MM.1S (cell line): ENCODE results near the gene KDM6A.

Experiments
- DNase-seq: peaks from one replicate; pipeline ENCODE4 v3.0.0-alpha.2; 2015
- H2AFZ ChIP-seq: fragments of 300-600 bp; sonication (generic); 2 replicates; pipeline ENCODE4 v1.6.0; 2016; ENCODE audit warnings: antibody characterized with exemption, low read length
- H3F3A ChIP-seq: fragments of 300-600 bp; sonication (generic); 2 replicates; pipeline ENCODE4 v1.6.1; 2016; ENCODE audit warnings: mild to moderate bottlenecking, antibody characterized with exemption, low read length, moderate library complexity, mixed read lengths; ENCODE audit not compliant: insufficient read depth
- H3K27ac ChIP-seq: fragments of 300-600 bp; sonication (generic); 2 replicates; pipeline ENCODE4 v1.5.1; 2016; ENCODE audit warnings: mild to moderate bottlenecking, low read length
- H3K27me3 ChIP-seq: fragments of 300-600 bp; sonication (generic); replicated peaks from 2 replicates; pipeline ENCODE4 v1.6.0; 2016; ENCODE audit warnings: low read length; ENCODE audit not compliant: insufficient read depth
- H3K36me3 ChIP-seq: fragments of 300-600 bp; sonication (generic); replicated peaks from 2 replicates; pipeline ENCODE4 v1.6.1; 2016; ENCODE audit warnings: mild to moderate bottlenecking, low read length, mixed read lengths; ENCODE audit not compliant: insufficient read depth
- H3K4me1 ChIP-seq: fragments of 300-600 bp; sonication (generic); 2 replicates; pipeline ENCODE4 v1.6.1; 2016; ENCODE audit warnings: low read length, mixed read lengths
- H3K4me2 ChIP-seq: fragments of 300-600 bp; sonication (generic); 2 replicates; pipeline ENCODE4 v1.6.0; 2016; ENCODE audit warnings: low read depth, low read length
- H3K4me3 ChIP-seq: fragments of 300-600 bp; sonication (generic); 2 replicates; pipeline ENCODE4 v1.5.1; 2016; ENCODE audit warnings: low read length, mixed read lengths
- H3K79me2 ChIP-seq: fragments of 300-600 bp; sonication (generic); 2 replicates; pipeline ENCODE4 v1.6.1; 2016; ENCODE audit warnings: mixed run types, low read length, mixed read lengths
- H3K9ac ChIP-seq: fragments of 300-600 bp; sonication (generic); 2 replicates; pipeline ENCODE4 v1.6.1; 2016; ENCODE audit warnings: low read length, mixed read lengths
- H3K9me2 ChIP-seq: fragments of 300-600 bp; sonication (generic); replicated peaks from 2 replicates; pipeline ENCODE4 v1.6.1; 2016; ENCODE audit warnings: mild to moderate bottlenecking, low read length, mixed read lengths; ENCODE audit not compliant: insufficient read depth
- H3K9me3 ChIP-seq: fragments of 300-600 bp; sonication (generic); replicated peaks from 2 replicates; pipeline ENCODE4 v1.6.1; 2016; ENCODE audit warnings: mild to moderate bottlenecking, low read length, mixed read lengths; ENCODE audit not compliant: insufficient read depth
- H4K20me1 ChIP-seq: fragments of 300-600 bp; sonication (generic); 2 replicates; pipeline ENCODE4 v1.6.1; 2016; ENCODE audit warnings: mild to moderate bottlenecking, low read length, moderate library complexity, mixed read lengths; ENCODE audit not compliant: insufficient read depth
- EZH2 ChIP-seq: fragments of 300-600 bp; sonication (generic); optimal IDR thresholded peaks from 2 replicates; pipeline ENCODE3; 2017; ENCODE audit warnings: low read depth, mild to moderate bottlenecking, antibody characterized with exemption, low read length, mixed read lengths
- EZH2phosphoT487 ChIP-seq: fragments of 300-600 bp; sonication (generic); IDR thresholded peaks from 2 replicates; pipeline ENCODE4 v1.6.1; 2018; ENCODE audit warnings: antibody characterized with exemption, low read length
- TF ChIP-seq, protein P1 (sequence below): fragments of 300-600 bp; sonication (generic); IDR thresholded peaks from 2 replicates; pipeline ENCODE4 v1.5.1; 2016; ENCODE audit warnings: antibody characterized with exemption, low read length, mixed read lengths

Gene KDM6A

DNA sequence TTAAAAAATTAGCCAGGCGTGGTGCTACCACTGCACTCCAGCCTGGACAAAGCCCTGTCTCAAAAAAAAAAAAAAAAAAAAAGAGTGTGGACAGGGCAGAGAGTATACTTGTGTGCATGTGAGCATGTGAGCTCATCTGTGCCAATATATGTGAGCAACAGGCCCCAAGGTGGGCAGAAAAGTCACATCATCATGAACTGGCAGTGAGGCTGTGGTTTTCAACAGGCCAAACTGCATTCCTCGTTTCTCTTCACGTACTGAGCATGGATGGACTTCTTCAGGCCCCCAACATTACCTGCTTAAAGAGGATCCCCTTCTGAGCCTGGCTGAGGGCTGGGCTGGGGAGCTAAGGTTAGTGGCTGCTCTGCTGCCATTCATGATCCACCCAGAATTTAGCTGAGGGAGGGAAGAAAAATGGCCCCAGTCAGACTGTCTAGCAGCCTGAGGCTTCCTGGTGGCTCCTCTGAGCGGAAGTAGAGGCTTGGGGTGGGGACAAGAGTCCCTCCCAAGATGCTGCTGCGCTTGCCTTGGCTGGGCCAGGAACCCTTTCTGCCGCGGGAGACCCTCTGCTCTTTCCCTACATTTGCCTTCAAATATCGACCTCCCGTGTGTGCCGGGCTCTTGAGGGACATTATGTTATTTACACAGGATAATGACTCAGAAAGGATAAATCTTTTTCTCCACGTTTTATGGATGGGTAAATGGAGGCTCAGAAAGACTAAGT, 272.7 kb downstream of the KDM6A start:
- Histone ChIP-seq H3K36me3 (no peaks in the 10 kb centered on the region), H3K4me1 (no peaks in the 10 kb centered on the region), H4K20me1 (no peaks in the 10 kb centered on the region), H3K4me3 (no peak overlapping the region), H3K79me2 (no peaks in the 10 kb centered on the region), H3F3A (no peaks in the 10 kb centered on the region), H3K9ac (no peak overlapping the region), H2AFZ (no peak overlapping the region), H3K27me3 (no peaks in the 10 kb centered on the region), H3K9me3 (no peaks in the 10 kb centered on the region), H3K27ac (no peak overlapping the region), H3K9me2 (no peaks in the 10 kb centered on the region), H3K4me2 (no peak overlapping the region)
- TF ChIP-seq EZH2 (no peak), EZH2phosphoT487 (no peak)
- TF ChIP-seq, protein P1, sequence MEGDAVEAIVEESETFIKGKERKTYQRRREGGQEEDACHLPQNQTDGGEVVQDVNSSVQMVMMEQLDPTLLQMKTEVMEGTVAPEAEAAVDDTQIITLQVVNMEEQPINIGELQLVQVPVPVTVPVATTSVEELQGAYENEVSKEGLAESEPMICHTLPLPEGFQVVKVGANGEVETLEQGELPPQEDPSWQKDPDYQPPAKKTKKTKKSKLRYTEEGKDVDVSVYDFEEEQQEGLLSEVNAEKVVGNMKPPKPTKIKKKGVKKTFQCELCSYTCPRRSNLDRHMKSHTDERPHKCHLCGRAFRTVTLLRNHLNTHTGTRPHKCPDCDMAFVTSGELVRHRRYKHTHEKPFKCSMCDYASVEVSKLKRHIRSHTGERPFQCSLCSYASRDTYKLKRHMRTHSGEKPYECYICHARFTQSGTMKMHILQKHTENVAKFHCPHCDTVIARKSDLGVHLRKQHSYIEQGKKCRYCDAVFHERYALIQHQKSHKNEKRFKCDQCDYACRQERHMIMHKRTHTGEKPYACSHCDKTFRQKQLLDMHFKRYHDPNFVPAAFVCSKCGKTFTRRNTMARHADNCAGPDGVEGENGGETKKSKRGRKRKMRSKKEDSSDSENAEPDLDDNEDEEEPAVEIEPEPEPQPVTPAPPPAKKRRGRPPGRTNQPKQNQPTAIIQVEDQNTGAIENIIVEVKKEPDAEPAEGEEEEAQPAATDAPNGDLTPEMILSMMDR = no peak
- no peak for DNase-seq

DNA sequence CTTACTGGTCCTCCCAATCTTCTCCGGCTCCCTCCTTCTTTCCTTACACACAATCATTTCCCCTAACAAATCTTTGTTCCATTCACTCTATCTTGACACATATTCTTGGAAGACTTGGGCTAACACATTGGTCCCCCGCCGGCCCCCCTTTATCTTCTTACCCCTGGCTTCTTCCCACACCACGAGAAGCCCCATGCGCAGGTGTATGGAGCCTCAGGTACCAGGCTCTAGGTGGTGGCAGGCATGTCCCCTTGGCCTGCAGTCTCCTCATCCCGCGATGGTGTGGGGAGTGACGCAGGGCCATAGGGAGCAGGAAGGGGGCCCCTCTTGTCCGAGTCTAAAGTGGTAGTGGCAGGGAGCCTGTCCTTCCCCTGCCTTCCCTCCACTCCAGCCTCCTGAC, 277.8 kb downstream of the KDM6A start:
- no peak for DNase-seq
- H3K9ac ChIP-seq = no peak overlapping the region
- TF ChIP-seq EZH2phosphoT487 (no peak), EZH2 (no peak)
- TF ChIP-seq, protein P1 = no peak
- no peak overlapping the region for H2AFZ ChIP-seq
- H3K9me3 ChIP-seq = no peaks in the 10 kb centered on the region
- H3K79me2 ChIP-seq = no peaks in the 10 kb centered on the region
- no peaks in the 10 kb centered on the region for H4K20me1 ChIP-seq
- H3K36me3 ChIP-seq = no peaks in the 10 kb centered on the region
- no peak overlapping the region for H3K27ac ChIP-seq
- H3K9me2 ChIP-seq = no peaks in the 10 kb centered on the region
- no peak overlapping the region for H3K4me3 ChIP-seq
- no peaks in the 10 kb centered on the region for H3F3A ChIP-seq
- H3K4me1 ChIP-seq = no peaks in the 10 kb centered on the region
- no peaks in the 10 kb centered on the region for H3K27me3 ChIP-seq
- H3K4me2 ChIP-seq = no peak overlapping the region

DNA sequence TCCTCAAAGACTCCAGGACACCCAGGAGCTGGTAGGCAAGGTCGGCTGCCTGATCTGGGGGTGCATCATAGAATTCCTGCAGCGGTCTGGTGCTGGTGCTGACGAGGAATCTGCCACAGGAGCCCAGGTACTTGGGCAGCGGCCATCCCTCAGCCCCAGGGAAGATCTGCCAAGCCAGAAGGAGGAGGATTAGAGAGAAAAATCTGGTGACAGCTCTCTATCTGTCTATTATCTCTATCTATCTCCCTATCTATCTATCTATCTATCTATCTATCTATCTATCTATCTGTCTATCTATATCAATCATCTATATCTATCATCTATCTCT, 281.0 kb downstream of the KDM6A start:
- no peak overlapping the region for H3K4me3 ChIP-seq
- no peak overlapping the region for H3K27ac ChIP-seq
- H3K4me2 ChIP-seq = no peak overlapping the region
- no peaks in the 10 kb centered on the region for H4K20me1 ChIP-seq
- H3K27me3 ChIP-seq = no peaks in the 10 kb centered on the region
- DNase-seq = no peak
- H3K36me3 ChIP-seq = no peaks in the 10 kb centered on the region
- no peak for TF ChIP-seq EZH2
- TF ChIP-seq, protein P1 = no peak
- no peak for TF ChIP-seq EZH2phosphoT487
- no peak overlapping the region for H2AFZ ChIP-seq
- no peaks in the 10 kb centered on the region for H3K4me1 ChIP-seq
- no peaks in the 10 kb centered on the region for H3K9me2 ChIP-seq
- no peaks in the 10 kb centered on the region for H3K9me3 ChIP-seq
- H3K9ac ChIP-seq = no peak overlapping the region
- no peaks in the 10 kb centered on the region for H3K79me2 ChIP-seq
- H3F3A ChIP-seq = no peaks in the 10 kb centered on the region
